IMR-90 (cell line): ENCODE measurements around the gene LAMA4. TPM values are rescaled to one million over a fixed set of nuclear protein-coding genes. Genes with fewer than 3 reads are reported as not detected.

Experiments
- ATAC-seq: fragments of 200-7000 bp; cut with Tn5 transposase; 2 replicates; pipeline ENCODE4 v1.9.1; 2020; ENCODE audit warnings: low read depth, mild to moderate bottlenecking, moderate library complexity
- BruUV-seq: library from RNA; stranded (reverse); fragments of 400-500 nt; replicated peaks from 2 replicates; lab custom pipeline; 2021; lab: Mats Ljungman, UMichigan
- CTCF ChIA-PET: fragments of 300-600 bp; formaldehyde crosslinking; extraction: SDS; loops from one replicate; lab custom pipeline; 2021; ENCODE audit warnings: antibody characterized with exemption; lab: Yijun Ruan, JAX
- POLR2A ChIA-PET: fragments of 300-600 bp; sonication (Branson Sonifier 250); formaldehyde crosslinking; loops from one replicate; lab custom pipeline; 2022; ENCODE audit warnings: antibody characterized with exemption; ENCODE audit not compliant: unreplicated experiment; lab: Charles Lee
- DNase-seq: peaks from one replicate; pipeline ENCODE4 v3.0.0; 2013
- H2AFZ ChIP-seq: replicated peaks from 2 replicates; pipeline ENCODE3; 2013; ENCODE audit warnings: low read length, mild to moderate bottlenecking; ENCODE audit not compliant: poor library complexity
- H2AK5ac ChIP-seq: 2 replicates; pipeline ENCODE4 v1.6.1; 2013; ENCODE audit warnings: low read depth, low read length, inconsistent platforms
- H2AK9ac ChIP-seq: replicated peaks from 2 replicates; pipeline ENCODE3; 2013; ENCODE audit warnings: mild to moderate bottlenecking, low read depth, low read length, moderate library complexity; ENCODE audit not compliant: poor library complexity
- H2BK120ac ChIP-seq: 2 replicates; pipeline ENCODE4 v1.6.1; 2013; ENCODE audit warnings: low read depth, low read length, inconsistent platforms
- H2BK15ac ChIP-seq: 3 replicates; pipeline ENCODE4 v1.6.1; 2013; ENCODE audit warnings: low read depth, low read length, inconsistent platforms
- H2BK20ac ChIP-seq: 2 replicates; pipeline ENCODE4 v1.6.1; 2013; ENCODE audit warnings: low read depth, mild to moderate bottlenecking, inconsistent platforms, low read length, moderate library complexity
- H2BK5ac ChIP-seq: 2 replicates; pipeline ENCODE4 v1.6.1; 2013; ENCODE audit warnings: mild to moderate bottlenecking, low read depth, low read length, inconsistent platforms; ENCODE audit not compliant: poor library complexity, severe bottlenecking
- H3K14ac ChIP-seq: replicated peaks from 2 replicates; pipeline ENCODE4 v1.6.1; 2013; ENCODE audit warnings: low read depth, low read length, inconsistent platforms
- H3K18ac ChIP-seq: 2 replicates; pipeline ENCODE4 v1.6.1; 2013; ENCODE audit warnings: low read depth, low read length, control low read depth
- H3K23ac ChIP-seq: 2 replicates; pipeline ENCODE4 v1.6.1; 2013; ENCODE audit warnings: low read depth, low read length, inconsistent platforms
- H3K27ac ChIP-seq: 2 replicates; pipeline ENCODE4 v1.5.1; 2013; ENCODE audit warnings: mild to moderate bottlenecking, control low read depth, low read length; ENCODE audit not compliant: insufficient read depth
- H3K27me3 ChIP-seq: 2 replicates; pipeline ENCODE4 v1.6.1; 2013; ENCODE audit warnings: low read length; ENCODE audit not compliant: control insufficient read depth, insufficient read depth
- H3K36me3 ChIP-seq: 2 replicates; pipeline ENCODE4 v1.6.1; 2013; ENCODE audit warnings: low read length, mixed read lengths; ENCODE audit not compliant: control insufficient read depth, insufficient read depth
- H3K4ac ChIP-seq: 2 replicates; pipeline ENCODE4 v1.6.1; 2013; ENCODE audit warnings: low read depth, low read length, inconsistent platforms
- H3K4me1 ChIP-seq: 2 replicates; pipeline ENCODE4 v1.6.1; 2013; ENCODE audit warnings: low read length, mixed read lengths; ENCODE audit not compliant: control insufficient read depth, insufficient read depth
- H3K4me2 ChIP-seq: 2 replicates; pipeline ENCODE4 v1.6.1; 2013; ENCODE audit warnings: low read depth, mild to moderate bottlenecking, control low read depth, low read length, moderate library complexity
- H3K4me3 ChIP-seq: 2 replicates; pipeline ENCODE4 v1.5.1; 2013; ENCODE audit warnings: low read depth, mild to moderate bottlenecking, control low read depth, low read length, moderate library complexity; ENCODE audit not compliant: insufficient read depth
- H3K56ac ChIP-seq: 2 replicates; pipeline ENCODE4 v1.6.1; 2013; ENCODE audit warnings: low read length, inconsistent platforms; ENCODE audit not compliant: insufficient read depth; ENCODE audit errors: extremely low read depth
- H3K79me1 ChIP-seq, 2 experiments: 2 replicates each; pipeline ENCODE4 v1.6.1; 2013; ENCODE audit warnings: low read length in 2 of 2, inconsistent platforms in 1 of 2, low read depth in 1 of 2
- H3K9ac ChIP-seq: 2 replicates; pipeline ENCODE4 v1.6.1; 2013; ENCODE audit warnings: low read depth, low read length, control low read depth
- H3K9me1 ChIP-seq: 2 replicates; pipeline ENCODE4 v1.6.1; 2013; ENCODE audit warnings: low read length, inconsistent platforms; ENCODE audit not compliant: insufficient read depth
- H3K9me3 ChIP-seq: 2 replicates; pipeline ENCODE4 v1.6.1; 2013; ENCODE audit warnings: low read length; ENCODE audit not compliant: control insufficient read depth, insufficient read depth
- H4K20me1 ChIP-seq: 2 replicates; pipeline ENCODE4 v1.6.1; 2013; ENCODE audit warnings: low read length, inconsistent platforms; ENCODE audit not compliant: insufficient read depth
- H4K5ac ChIP-seq: 2 replicates; pipeline ENCODE4 v1.6.1; 2013; ENCODE audit warnings: mild to moderate bottlenecking, low read depth, low read length, control low read depth
- H4K8ac ChIP-seq, 2 experiments: 2 replicates each; pipeline ENCODE4 v1.6.1; 2013; ENCODE audit warnings: low read depth in 2 of 2, low read length in 2 of 2, control low read depth in 1 of 2, inconsistent platforms in 1 of 2
- H4K91ac ChIP-seq: 2 replicates; pipeline ENCODE4 v1.6.1; 2013; ENCODE audit warnings: low read depth, low read length, inconsistent platforms; ENCODE audit not compliant: insufficient read depth
- CEBPB ChIP-seq: IDR thresholded peaks from 2 replicates; pipeline ENCODE4 v1.6.1; 2012; ENCODE audit warnings: low read depth, low read length, improper control_type of control experiment
- ELK1 ChIP-seq: fragments of 150-350 bp; IDR thresholded peaks from 2 replicates; pipeline ENCODE4 v1.6.1; 2016; ENCODE audit warnings: low read depth, mild to moderate bottlenecking, low read length, moderate library complexity, borderline replicate concordance
- NFE2L2 ChIP-seq: fragments of 150-350 bp; IDR thresholded peaks from 2 replicates; pipeline ENCODE4 v1.6.1; 2016; ENCODE audit warnings: low read depth, mild to moderate bottlenecking, low read length
- RAD21 ChIP-seq: IDR thresholded peaks from 2 replicates; pipeline ENCODE4 v1.6.1; 2012; ENCODE audit warnings: low read length, improper control_type of control experiment
- SMC3 ChIP-seq: fragments of 150-350 bp; IDR thresholded peaks from 2 replicates; pipeline ENCODE4 v1.6.1; 2016; ENCODE audit warnings: low read depth, mild to moderate bottlenecking, antibody characterized with exemption, low read length, moderate library complexity
- USF2 ChIP-seq: fragments of 150-350 bp; IDR thresholded peaks from 2 replicates; pipeline ENCODE4 v1.6.1; 2017; ENCODE audit warnings: mild to moderate bottlenecking, antibody characterized with exemption, low read length, low read depth
- WGBS, 2 experiments: methylation state at CpG; one replicate each; pipeline versions ENCODE4 v1.1.5 to v1.1.7; 2013; ENCODE audit warnings: missing lambda C conversion rate in 2 of 2; ENCODE audit not compliant: insufficient read length in 1 of 2; ENCODE audit errors: extremely low coverage in 2 of 2; 5-methylcytosine and 5-hydroxymethylcytosine counted together
- dilution Hi-C: fragments of 300-500 bp; cut with HindIII; formaldehyde crosslinking; loops from one replicate; pipeline ENCODE4 v1.14.3; 2018; ENCODE audit warnings: low sequenced_read_pairs; ENCODE audit not compliant: unreplicated experiment
- in situ Hi-C: fragments of 300-500 bp; cut with MboI; formaldehyde crosslinking; loops from 3 replicates; pipeline ENCODE4 v1.14.3; 2019; ENCODE audit warnings: low sequenced_read_pairs, inconsistent platforms, mixed read lengths
- intact Hi-C: fragments of 100-400 bp; cut with micrococcal nuclease; formaldehyde crosslinking; loops from 2 replicates; pipeline ENCODE4 v1.10.0; 2022
- polyA plus RNA-seq, 3 experiments: library from polyadenylated mRNA; depleted of rRNA; stranded (reverse); fragments of >200 nt; gene quantifications; 2 replicates each; pipeline ENCODE4 v1.2.3, GENCODE V29; 2012; ENCODE audit warnings: low replicate concordance in 1 of 3
- total RNA-seq: library from RNA; depleted of rRNA; stranded (reverse); fragments of >200 nt; gene quantifications from 2 replicates; pipeline ENCODE4 v1.2.3, GENCODE V29; 2012
- TF ChIP-seq, protein P1 (sequence below): conservative IDR thresholded peaks from 2 replicates; pipeline ENCODE4 v1.5.1; 2012; ENCODE audit warnings: mild to moderate bottlenecking, low read depth, low read length, improper control_type of control experiment

LAMA4 gene
- total and polyA plus RNA-seq, 2 of the 4 experiments (the other 2 are of a cell fraction): 33.9 to 35.8 TPM

- CTCF ChIA-PET: interaction anchor here (0.5 kb wide), 1 partner anchor 14 kb away, joined by 3 read pairs; no protein-coding TSS in a partner anchor
- WGBS, 2 experiments: 100% methylated on average over 1 of the region's 2 CpGs; no CpG with 5 or more reads in 1 of the 2 experiments
- H3K36me3 ChIP-seq: peaks cover 50% of the 10 kb centered on the region
- ATAC-seq (no peak), DNase-seq (no peak)
- no peak overlapping the region for H3K27ac ChIP-seq
- no peaks in the 10 kb centered on the region for H4K20me1 ChIP-seq
- no peak overlapping the region for H3K4me3 ChIP-seq
- no peak overlapping the region for H2BK20ac ChIP-seq
- no peak overlapping the region for H2AFZ ChIP-seq
- no peaks in the 10 kb centered on the region for H3K27me3 ChIP-seq
- in situ Hi-C loops (no loop called here), dilution Hi-C loops (no loop called here), intact Hi-C loops (no loop called here)
- no peak overlapping the region for H3K4me2 ChIP-seq
- BruUV-seq: no TSS peak
- no peak overlapping the region for H3K9ac ChIP-seq
- H3K14ac ChIP-seq: no peak overlapping the region
- no peak overlapping the region for H4K91ac ChIP-seq
- no peak overlapping the region for H4K5ac ChIP-seq
- H3K9me1 ChIP-seq: no peaks in the 10 kb centered on the region
- TF ChIP-seq, protein P1, sequence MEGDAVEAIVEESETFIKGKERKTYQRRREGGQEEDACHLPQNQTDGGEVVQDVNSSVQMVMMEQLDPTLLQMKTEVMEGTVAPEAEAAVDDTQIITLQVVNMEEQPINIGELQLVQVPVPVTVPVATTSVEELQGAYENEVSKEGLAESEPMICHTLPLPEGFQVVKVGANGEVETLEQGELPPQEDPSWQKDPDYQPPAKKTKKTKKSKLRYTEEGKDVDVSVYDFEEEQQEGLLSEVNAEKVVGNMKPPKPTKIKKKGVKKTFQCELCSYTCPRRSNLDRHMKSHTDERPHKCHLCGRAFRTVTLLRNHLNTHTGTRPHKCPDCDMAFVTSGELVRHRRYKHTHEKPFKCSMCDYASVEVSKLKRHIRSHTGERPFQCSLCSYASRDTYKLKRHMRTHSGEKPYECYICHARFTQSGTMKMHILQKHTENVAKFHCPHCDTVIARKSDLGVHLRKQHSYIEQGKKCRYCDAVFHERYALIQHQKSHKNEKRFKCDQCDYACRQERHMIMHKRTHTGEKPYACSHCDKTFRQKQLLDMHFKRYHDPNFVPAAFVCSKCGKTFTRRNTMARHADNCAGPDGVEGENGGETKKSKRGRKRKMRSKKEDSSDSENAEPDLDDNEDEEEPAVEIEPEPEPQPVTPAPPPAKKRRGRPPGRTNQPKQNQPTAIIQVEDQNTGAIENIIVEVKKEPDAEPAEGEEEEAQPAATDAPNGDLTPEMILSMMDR: no peak
- TF ChIP-seq SMC3 (no peak), RAD21 (no peak), NFE2L2 (no peak), USF2 (no peak), ELK1 (no peak), CEBPB (no peak)
- no peak overlapping the region for H2BK120ac ChIP-seq
- POLR2A ChIA-PET: no interaction called here
- H3K9me3 ChIP-seq: no peaks in the 10 kb centered on the region
- H3K4me1 ChIP-seq: no peaks in the 10 kb centered on the region; the same call in 1 of the 2 replicates
- H2AK5ac ChIP-seq: no peak overlapping the region
- H3K4ac ChIP-seq: no peak overlapping the region
- no peaks in the 10 kb centered on the region for H3K79me1 ChIP-seq
- no peak overlapping the region for H2BK5ac ChIP-seq
- no peak overlapping the region for H4K8ac ChIP-seq
- no peak overlapping the region for H2AK9ac ChIP-seq
- H2BK15ac ChIP-seq: no peak overlapping the region
- no peak overlapping the region for H3K56ac ChIP-seq
- no peak overlapping the region for H3K18ac ChIP-seq
- H3K23ac ChIP-seq: no peak overlapping the region
Measured at GRCh38 chr6:112122756-112123155, 131.6 kb downstream of the LAMA4 start.
